GM21360 (cell line): ENCODE data around the gene RCOR1.

Experiments
- ATAC-seq: cut with Tn5 transposase; IDR thresholded peaks from one replicate; pipeline ENCODE4 v1.9.1; 2021; ENCODE audit warnings: mild to moderate bottlenecking, moderate library complexity; ENCODE audit not compliant: unreplicated experiment

The RCOR1 gene

GRCh38 chr14:102668291-102668873 is 75.9 kb downstream of the RCOR1 start:
- no peak for ATAC-seq

GRCh38 chr14:102671410-102671809 is 79.0 kb downstream of the RCOR1 start:
- no peak for ATAC-seq

GRCh38 chr14:102672410-102672960 is 80.0 kb downstream of the RCOR1 start:
- ATAC-seq = no peak

GRCh38 chr14:102675396-102675795 is 82.9 kb downstream of the RCOR1 start:
- ATAC-seq = no peak

- ATAC-seq = no peak
Observed at GRCh38 chr14:102678394-102678793, 85.9 kb downstream of the RCOR1 start.

- ATAC-seq = no peak
Observed at GRCh38 chr14:102683399-102684297, 91.2 kb downstream of the RCOR1 start.

GRCh38 chr14:102684298-102684663 is 91.8 kb downstream of the RCOR1 start:
- ATAC-seq = no peak

- no peak for ATAC-seq
Observed at GRCh38 chr14:102686196-102686801, 93.8 kb downstream of the RCOR1 start.

- ATAC-seq = no peak
Observed at GRCh38 chr14:102688290-102688689, 95.8 kb downstream of the RCOR1 start.

GRCh38 chr14:102690509-102691286 is 98.2 kb downstream of the RCOR1 start:
- ATAC-seq = no peak

- no peak for ATAC-seq
Observed at GRCh38 chr14:102691763-102692162, 99.3 kb downstream of the RCOR1 start.

GRCh38 chr14:102692334-102692733 is 99.9 kb downstream of the RCOR1 start:
- ATAC-seq = no peak

- ATAC-seq = no peak
Observed at GRCh38 chr14:102693006-102693755, 100.7 kb downstream of the RCOR1 start.

- no peak for ATAC-seq
Observed at GRCh38 chr14:102694530-102695166, 102.2 kb downstream of the RCOR1 start.

- no peak for ATAC-seq
Observed at GRCh38 chr14:102695167-102695555, 102.7 kb downstream of the RCOR1 start.

GRCh38 chr14:102696332-102696731 is 103.9 kb downstream of the RCOR1 start:
- ATAC-seq = no peak

- ATAC-seq = no peak
Observed at GRCh38 chr14:102696856-102697495, 104.5 kb downstream of the RCOR1 start.

- ATAC-seq = no peak
Observed at GRCh38 chr14:102697501-102697900, 105.1 kb downstream of the RCOR1 start.

GRCh38 chr14:102699416-102700110 is 107.1 kb downstream of the RCOR1 start:
- no peak for ATAC-seq
